RWPE1 (cell line): Measurements from ENCODE around the gene TRIM67.

Experiments used
- CTCF ChIA-PET: fragments of 350-600 bp; sonication (Branson Sonifier 250); formaldehyde crosslinking; extraction: SDS; loops from one replicate; lab custom pipeline; 2021; lab: Yijun Ruan, JAX
- POLR2A ChIA-PET: fragments of 400-600 bp; formaldehyde crosslinking; extraction: SDS; loops from one replicate; lab custom pipeline; 2020; ENCODE audit warnings: antibody characterized with exemption; ENCODE audit not compliant: low non-redundant PET; lab: Yijun Ruan, JAX
- DNase-seq: peaks from one replicate; pipeline ENCODE4 v3.0.0; 2012; ENCODE audit warnings: low spot score
- H3K27ac ChIP-seq: fragments of 450-650 bp; 2 replicates; pipeline ENCODE4 v1.5.1; 2017
- TF ChIP-seq, protein P1 (sequence below): fragments of 450-650 bp; conservative IDR thresholded peaks from 2 replicates; pipeline ENCODE4 v1.5.1; 2017; ENCODE audit warnings: low read depth, mild to moderate bottlenecking

The TRIM67 gene

DNA sequence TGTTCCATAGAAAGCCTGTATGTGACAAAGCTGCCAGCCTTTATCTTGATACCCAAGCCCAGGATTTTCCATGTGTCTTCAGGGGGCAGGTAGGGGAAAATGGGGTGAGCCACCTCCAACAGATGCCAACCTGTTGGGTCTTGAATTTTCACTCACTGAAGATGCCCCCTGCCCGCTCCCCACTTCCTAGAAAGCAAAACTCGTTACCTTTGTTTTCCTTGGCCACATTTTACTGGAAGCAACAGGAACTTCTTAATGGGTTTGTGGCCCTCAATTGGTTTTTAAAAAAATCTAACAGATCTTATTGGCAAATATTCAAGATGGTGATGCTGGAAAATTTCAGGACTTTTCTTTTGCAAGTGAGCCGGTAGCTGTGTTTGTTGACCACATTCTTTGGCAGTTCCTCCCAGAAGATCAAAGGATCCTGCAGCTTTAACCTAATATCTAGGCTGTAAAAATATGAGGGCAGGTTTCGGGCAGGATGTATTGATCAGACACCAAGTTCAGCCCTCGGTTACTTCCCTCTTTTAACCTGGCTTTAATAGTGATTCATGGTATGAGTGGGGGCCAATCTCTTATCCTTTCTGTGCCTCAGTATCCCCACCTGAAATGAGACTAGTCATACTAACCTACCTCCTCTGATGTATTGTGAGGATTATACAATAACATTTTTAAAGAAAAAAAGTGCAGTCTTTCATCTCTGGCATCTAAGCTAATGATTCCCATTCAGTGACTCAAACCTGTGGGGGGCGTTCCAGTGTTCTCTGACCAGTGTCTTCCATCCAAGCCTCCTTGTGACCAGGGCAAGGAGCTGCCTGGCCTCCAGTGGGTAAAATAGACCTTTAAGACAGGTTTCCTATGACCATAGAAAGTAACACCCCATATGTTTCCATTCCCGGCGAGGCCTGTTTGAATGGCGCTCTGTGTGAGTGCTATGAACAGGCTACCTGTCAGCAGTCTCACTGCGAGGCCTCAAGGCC lies 57.9 kb downstream of the TRIM67 start:
- DNase-seq: no peak
- ChIA-PET CTCF (no interaction called here), POLR2A (no interaction called here)
- TF ChIP-seq, protein P1, sequence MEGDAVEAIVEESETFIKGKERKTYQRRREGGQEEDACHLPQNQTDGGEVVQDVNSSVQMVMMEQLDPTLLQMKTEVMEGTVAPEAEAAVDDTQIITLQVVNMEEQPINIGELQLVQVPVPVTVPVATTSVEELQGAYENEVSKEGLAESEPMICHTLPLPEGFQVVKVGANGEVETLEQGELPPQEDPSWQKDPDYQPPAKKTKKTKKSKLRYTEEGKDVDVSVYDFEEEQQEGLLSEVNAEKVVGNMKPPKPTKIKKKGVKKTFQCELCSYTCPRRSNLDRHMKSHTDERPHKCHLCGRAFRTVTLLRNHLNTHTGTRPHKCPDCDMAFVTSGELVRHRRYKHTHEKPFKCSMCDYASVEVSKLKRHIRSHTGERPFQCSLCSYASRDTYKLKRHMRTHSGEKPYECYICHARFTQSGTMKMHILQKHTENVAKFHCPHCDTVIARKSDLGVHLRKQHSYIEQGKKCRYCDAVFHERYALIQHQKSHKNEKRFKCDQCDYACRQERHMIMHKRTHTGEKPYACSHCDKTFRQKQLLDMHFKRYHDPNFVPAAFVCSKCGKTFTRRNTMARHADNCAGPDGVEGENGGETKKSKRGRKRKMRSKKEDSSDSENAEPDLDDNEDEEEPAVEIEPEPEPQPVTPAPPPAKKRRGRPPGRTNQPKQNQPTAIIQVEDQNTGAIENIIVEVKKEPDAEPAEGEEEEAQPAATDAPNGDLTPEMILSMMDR: no peak
- no peak overlapping the region for H3K27ac ChIP-seq

DNA sequence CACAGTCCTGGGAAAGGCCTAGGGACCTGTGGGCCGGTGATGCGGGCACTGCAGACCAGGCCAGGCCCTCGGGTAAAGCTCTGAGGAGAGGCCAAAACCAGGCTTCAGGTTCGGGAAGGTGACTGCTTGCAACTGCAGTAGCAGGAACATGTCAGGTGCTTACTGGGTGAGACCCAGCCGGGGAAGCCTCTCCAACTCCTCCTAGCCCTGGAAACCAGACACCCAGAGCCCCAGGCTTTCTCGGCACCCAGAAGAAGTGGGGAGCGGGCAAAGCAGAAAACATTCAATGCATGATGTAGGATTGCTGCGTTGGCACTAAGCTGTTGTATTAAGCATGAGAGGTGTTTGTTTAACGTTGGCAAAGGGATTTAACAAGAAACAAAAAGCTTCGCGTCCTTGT lies 58.9 kb downstream of the TRIM67 start:
- ChIA-PET CTCF (no interaction called here), POLR2A (no interaction called here)
- no peak overlapping the region for H3K27ac ChIP-seq
- TF ChIP-seq, protein P1: no peak
- DNase-seq: no peak

DNA sequence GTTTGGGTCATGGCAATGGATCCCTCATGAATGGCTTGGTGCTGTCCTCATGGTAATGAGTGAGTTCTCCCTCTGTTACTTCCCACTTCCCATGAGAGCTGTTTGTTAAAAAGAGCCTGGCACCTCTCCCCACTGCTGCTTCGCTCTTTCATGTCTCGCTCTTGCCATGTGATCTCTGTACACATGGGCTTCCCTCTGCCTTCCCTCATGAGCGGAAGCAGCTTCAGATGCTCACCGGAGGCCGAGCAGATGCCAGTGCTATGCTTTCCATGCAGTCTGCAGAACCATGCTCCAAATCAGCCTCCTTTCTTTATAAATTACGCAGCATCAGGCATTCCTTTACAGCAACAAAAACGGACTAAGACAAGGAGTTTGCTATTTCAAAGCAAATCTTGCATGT lies 64.3 kb downstream of the TRIM67 start:
- no peak for DNase-seq
- no peak overlapping the region for H3K27ac ChIP-seq
- ChIA-PET POLR2A (no interaction called here), CTCF (no interaction called here)
- TF ChIP-seq, protein P1: no peak

DNA sequence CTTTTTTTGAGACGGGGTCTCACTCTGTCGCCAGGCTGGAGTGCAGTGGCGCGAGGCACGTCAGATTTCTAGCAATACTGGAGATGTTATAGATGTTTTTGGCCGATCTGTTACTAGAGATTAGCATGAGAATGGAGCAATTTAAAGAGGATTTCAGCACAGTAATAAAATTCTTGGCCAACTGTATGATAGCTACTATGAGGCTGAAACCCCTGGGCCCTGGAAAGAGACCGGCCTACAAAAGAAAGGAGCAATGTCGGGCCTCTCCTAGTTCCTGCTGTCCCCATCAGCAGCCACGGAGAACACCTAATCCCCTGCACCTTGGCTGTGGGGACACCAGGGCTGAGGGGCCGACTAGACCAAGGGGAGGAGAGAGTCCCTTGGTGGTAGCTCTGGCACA lies 69.7 kb downstream of the TRIM67 start:
- ChIA-PET CTCF (no interaction called here), POLR2A (no interaction called here)
- DNase-seq: no peak
- H3K27ac ChIP-seq: no peak overlapping the region
- TF ChIP-seq, protein P1: no peak

DNA sequence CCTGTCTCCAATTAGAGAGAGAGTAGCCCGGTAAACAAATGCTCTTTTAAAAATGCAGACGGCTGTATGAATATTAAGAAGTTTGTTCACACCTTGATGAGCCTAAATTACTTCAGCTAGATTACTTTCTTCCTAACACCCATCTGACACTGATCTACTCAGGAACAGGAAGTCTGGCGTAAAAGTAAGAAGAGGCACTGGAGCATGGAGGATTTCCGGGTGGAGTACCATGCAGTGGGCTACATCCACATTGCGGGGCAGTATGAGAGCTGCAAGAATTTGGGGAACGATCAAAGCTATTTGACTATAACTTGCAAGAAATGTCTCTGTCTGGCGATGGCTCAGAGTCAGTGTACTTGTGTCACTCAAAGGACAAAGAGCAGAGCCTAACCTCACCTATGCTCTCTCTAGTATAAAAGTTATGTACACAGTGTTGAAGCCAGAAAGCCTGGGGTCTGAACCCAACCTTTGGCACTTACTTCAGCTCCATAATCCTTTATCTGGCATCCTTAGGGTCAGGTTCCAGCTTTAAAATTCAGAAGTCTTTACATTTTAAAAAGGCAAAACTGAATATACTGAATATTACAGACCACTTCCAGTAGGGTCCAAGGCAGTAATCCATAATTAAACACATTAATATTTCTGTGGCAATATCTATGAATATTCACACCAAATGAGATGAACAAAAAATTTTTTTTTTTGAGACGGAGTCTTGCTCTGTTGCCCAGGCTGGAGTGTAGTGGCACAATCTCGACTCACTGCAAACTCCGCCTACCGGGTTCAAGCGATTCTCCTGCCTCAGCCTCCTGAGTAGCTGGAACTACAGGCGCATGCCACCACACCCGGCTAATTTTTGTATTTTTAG lies 71.2 kb downstream of the TRIM67 start:
- ChIA-PET CTCF (interaction anchor here (1.3 kb wide), 1 partner anchor 33 kb away, joined by 3 read pairs; no protein-coding TSS in a partner anchor), POLR2A (no interaction called here)
- no peak for DNase-seq
- TF ChIP-seq, protein P1: no peak
- no peak overlapping the region for H3K27ac ChIP-seq

DNA sequence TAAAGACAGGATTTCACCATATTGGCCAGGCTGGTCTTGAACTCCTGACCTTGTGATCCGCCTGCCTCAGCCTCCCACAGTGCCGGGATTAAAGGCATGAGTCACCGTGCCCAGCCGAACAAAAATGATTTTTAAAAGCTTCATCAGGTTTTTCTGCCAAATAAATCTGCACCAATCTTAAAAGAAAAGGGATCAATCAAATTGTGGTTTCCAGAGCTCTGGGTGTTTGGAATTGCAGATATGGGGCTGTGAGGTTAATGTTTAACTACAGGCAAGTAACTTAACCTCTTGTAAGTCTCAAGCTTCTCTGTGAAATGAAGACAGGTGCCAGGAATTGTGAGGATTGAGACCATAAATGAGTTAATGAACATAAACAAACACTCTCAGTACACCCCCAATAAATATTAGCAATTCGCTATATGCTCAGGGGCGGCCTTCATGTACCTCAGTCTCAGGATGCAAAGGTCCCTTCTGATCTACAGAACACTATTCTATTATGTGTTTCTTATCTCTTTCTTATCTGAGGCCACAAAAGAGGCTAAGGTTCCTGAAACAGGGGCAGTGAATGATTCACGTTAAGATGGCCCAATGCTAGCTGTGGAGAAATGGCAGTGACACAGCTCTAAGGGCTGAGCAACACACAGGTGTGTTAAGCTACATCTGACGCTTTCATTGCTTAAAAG lies 72.0 kb downstream of the TRIM67 start:
- DNase-seq: no peak
- TF ChIP-seq, protein P1: no peak
- H3K27ac ChIP-seq: no peak overlapping the region
- CTCF ChIA-PET: interaction anchor here (1.3 kb wide), 1 partner anchor 32 kb away, joined by 3 read pairs; no protein-coding TSS in a partner anchor
- POLR2A ChIA-PET: no interaction called here
